Left hindlimb (tissue), 1 donor: ENCODE data around the gene MRPL18.
"Not testable (repeated sequence)": the region's sequence is repeated elsewhere in the genome, so short reads cannot be mapped to it uniquely, and the experiment has no call there.

ENCODE experiments used
- DNase-seq: peaks from one replicate; pipeline ENCODE4 v3.0.0-alpha.2; 2018

MRPL18 gene

GRCh38 chr6:159790149-159790955 lies at the start of gene MRPL18:
TSS of gene MRPL18 (plus strand) at chr6:159790467. CDS start at chr6:159790588, 121 bp downstream.
- peak; percentile 98 for DNase-seq

GRCh38 chr6:159742165-159742564 lies 48.1 kb upstream of the MRPL18 start:
- DNase-seq = no peak

- DNase-seq = no peak
These were observed 45.2 kb upstream of the MRPL18 start for GRCh38 chr6:159745081-159745480.

- DNase-seq = no peak
These were observed 43.5 kb upstream of the MRPL18 start for GRCh38 chr6:159746759-159747158.

GRCh38 chr6:159748127-159748526 lies 42.1 kb upstream of the MRPL18 start:
- DNase-seq = not testable (repeated sequence)

GRCh38 chr6:159751448-159751847 lies 38.8 kb upstream of the MRPL18 start:
- DNase-seq = no peak

- no peak for DNase-seq
These were observed 37.0 kb upstream of the MRPL18 start for GRCh38 chr6:159753081-159753872.

- no peak for DNase-seq
These were observed 35.9 kb upstream of the MRPL18 start for GRCh38 chr6:159754401-159754800.

- DNase-seq = no peak
These were observed 35.0 kb upstream of the MRPL18 start for GRCh38 chr6:159754959-159755914.

- DNase-seq = no peak
These were observed 33.8 kb upstream of the MRPL18 start for GRCh38 chr6:159756508-159756907.

- DNase-seq = no peak
These were observed 32.0 kb upstream of the MRPL18 start for GRCh38 chr6:159758031-159759001.

GRCh38 chr6:159759645-159760044 lies 30.6 kb upstream of the MRPL18 start:
- no peak for DNase-seq

GRCh38 chr6:159760602-159761057 lies 29.6 kb upstream of the MRPL18 start:
- DNase-seq = no peak

- DNase-seq = peak; percentile 35
These were observed 29.0 kb upstream of the MRPL18 start for GRCh38 chr6:159761129-159761872.

GRCh38 chr6:159761873-159762680 lies 28.2 kb upstream of the MRPL18 start, which contains the start of gene ACAT2:
TSS of gene ACAT2 (plus strand) at chr6:159762045. CDS start at chr6:159762088, 43 bp downstream.
- peak; percentile 97 for DNase-seq

GRCh38 chr6:159762681-159763293 lies 27.5 kb upstream of the MRPL18 start:
- DNase-seq = no peak

GRCh38 chr6:159766906-159767305 lies 23.4 kb upstream of the MRPL18 start:
- no peak for DNase-seq

GRCh38 chr6:159769470-159769869 lies 20.8 kb upstream of the MRPL18 start:
- DNase-seq = no peak

- DNase-seq = no peak
These were observed 18.1 kb upstream of the MRPL18 start for GRCh38 chr6:159772196-159772595.
